ENCODE measurements around the gene PTPN21.
"Not testable (repeated sequence)": the region's sequence is repeated elsewhere in the genome, so short reads cannot be mapped to it uniquely, and the experiment has no call there.

PTPN21 gene

GRCh38 chr14:88533064-88533602, 21.7 kb downstream of the PTPN21 start:
- DNase-seq (ENCODE audit: low read depth): no peak
- TF ChIP-seq, protein P1, sequence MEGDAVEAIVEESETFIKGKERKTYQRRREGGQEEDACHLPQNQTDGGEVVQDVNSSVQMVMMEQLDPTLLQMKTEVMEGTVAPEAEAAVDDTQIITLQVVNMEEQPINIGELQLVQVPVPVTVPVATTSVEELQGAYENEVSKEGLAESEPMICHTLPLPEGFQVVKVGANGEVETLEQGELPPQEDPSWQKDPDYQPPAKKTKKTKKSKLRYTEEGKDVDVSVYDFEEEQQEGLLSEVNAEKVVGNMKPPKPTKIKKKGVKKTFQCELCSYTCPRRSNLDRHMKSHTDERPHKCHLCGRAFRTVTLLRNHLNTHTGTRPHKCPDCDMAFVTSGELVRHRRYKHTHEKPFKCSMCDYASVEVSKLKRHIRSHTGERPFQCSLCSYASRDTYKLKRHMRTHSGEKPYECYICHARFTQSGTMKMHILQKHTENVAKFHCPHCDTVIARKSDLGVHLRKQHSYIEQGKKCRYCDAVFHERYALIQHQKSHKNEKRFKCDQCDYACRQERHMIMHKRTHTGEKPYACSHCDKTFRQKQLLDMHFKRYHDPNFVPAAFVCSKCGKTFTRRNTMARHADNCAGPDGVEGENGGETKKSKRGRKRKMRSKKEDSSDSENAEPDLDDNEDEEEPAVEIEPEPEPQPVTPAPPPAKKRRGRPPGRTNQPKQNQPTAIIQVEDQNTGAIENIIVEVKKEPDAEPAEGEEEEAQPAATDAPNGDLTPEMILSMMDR (IDR thresholded peaks at IDR 0.05; ENCODE audit: low read length, missing control alignments): no peak
- H3K4me3 ChIP-seq (replicated peaks; ENCODE audit: low read depth, low read length): no peak overlapping the region

DNA sequence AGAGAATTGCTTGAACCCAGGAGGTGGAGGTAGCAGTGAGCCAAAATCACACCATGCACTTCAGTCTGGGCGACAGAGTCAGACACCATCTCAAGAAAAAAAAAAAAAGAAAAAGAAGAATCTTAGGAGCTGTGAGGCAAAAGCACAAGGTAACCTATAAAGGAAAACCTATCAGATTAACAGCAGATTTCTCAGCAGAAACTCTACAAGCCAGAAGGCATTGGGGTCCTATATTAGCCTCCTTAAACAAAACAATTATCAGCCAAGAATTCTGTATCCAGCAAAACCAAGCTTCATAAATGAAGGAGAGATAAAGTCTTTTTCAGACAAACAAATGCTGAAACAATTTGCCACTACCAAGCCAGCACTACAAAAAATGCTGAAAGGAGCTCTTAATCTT, 24.9 kb downstream of the PTPN21 start:
- H3K4me3 ChIP-seq (replicated peaks; ENCODE audit: low read depth, low read length); DNase-seq (ENCODE audit: low read depth): not testable (repeated sequence)

- TF ChIP-seq, protein P1 (IDR thresholded peaks at IDR 0.05; ENCODE audit: low read length, missing control alignments): no peak
Observed at GRCh38 chr14:88522393-88522792, 32.4 kb downstream of the PTPN21 start.

DNA sequence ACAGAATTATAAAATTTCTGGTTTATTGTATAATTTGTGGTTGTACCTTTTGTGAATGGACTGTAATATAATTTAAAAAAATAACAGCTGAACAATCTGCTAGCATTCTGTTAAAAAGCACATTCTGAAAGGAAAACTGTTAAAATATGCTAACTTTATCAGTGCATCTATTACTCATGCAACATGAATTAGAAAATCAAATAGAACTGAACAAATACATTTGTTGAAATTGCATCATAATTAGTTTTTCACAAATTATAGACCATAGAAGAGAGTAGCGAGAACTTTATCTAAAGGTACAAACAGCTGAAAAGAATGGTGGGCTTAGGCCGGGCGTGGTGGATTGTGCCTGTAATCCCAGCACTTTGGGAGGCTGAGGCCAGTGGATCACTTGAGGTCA, 33.0 kb downstream of the PTPN21 start:
- peak; percentile 19 for DNase-seq (ENCODE audit: low read depth)
- TF ChIP-seq, protein P1 (IDR thresholded peaks at IDR 0.05; ENCODE audit: low read length, missing control alignments): no peak
- H3K4me3 ChIP-seq (replicated peaks; ENCODE audit: low read depth, low read length): no peak overlapping the region

More at GRCh38 chr14:88522393-88522792, 32.4 kb downstream of the PTPN21 start:
- no peak for DNase-seq (ENCODE audit: low read depth)
- no peak overlapping the region for H3K4me3 ChIP-seq (replicated peaks; ENCODE audit: low read depth, low read length)

DNA sequence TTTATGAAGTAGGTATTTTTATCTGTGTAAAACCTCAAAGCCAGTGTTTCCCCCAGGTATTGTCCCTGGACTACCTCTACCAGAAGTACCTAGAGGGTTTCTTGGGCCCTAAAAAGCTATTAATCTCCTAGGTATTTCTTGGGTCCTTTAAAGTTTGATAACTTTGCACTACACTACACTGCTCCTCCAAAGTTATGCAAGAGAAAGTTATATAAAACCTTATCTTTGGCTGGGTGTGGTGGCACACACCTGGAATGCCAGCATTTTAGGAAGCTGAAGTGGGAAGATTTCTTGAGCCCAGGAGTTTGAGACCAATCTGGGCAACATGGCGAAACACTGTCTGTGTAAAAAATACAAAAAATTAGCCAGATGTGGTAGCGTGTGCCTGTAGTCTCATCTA, 34.9 kb downstream of the PTPN21 start:
- TF ChIP-seq, protein P1 (IDR thresholded peaks at IDR 0.05; ENCODE audit: low read length, missing control alignments): no peak
- H3K4me3 ChIP-seq (replicated peaks; ENCODE audit: low read depth, low read length): no peak overlapping the region
- DNase-seq (ENCODE audit: low read depth): no peak

- no peak overlapping the region for H3K4me3 ChIP-seq (replicated peaks; ENCODE audit: low read depth, low read length)
- peak; percentile 54 for DNase-seq (ENCODE audit: low read depth)
- TF ChIP-seq, protein P1 (IDR thresholded peaks at IDR 0.05; ENCODE audit: low read length, missing control alignments): no peak
Observed at GRCh38 chr14:88518592-88519512, 36.0 kb downstream of the PTPN21 start.

- TF ChIP-seq, protein P1 (IDR thresholded peaks at IDR 0.05; ENCODE audit: low read length, missing control alignments): no peak
Observed at GRCh38 chr14:88516861-88517357, 37.9 kb downstream of the PTPN21 start.

More at GRCh38 chr14:88516861-88517357, 37.9 kb downstream of the PTPN21 start:
- DNase-seq (ENCODE audit: low read depth): no peak
- H3K4me3 ChIP-seq (replicated peaks; ENCODE audit: low read depth, low read length): no peak overlapping the region

Data from fibroblast of pulmonary artery (primary cell).